Measurements from ENCODE around the gene HOXA10. TPM values are rescaled to one million over a fixed set of nuclear protein-coding genes. Genes with fewer than 3 reads are reported as not detected.

The HOXA10 gene
- total RNA-seq, 6 experiments from 2014 or later = 38.9 to 43.5 (median 41.1) TPM

DNA sequence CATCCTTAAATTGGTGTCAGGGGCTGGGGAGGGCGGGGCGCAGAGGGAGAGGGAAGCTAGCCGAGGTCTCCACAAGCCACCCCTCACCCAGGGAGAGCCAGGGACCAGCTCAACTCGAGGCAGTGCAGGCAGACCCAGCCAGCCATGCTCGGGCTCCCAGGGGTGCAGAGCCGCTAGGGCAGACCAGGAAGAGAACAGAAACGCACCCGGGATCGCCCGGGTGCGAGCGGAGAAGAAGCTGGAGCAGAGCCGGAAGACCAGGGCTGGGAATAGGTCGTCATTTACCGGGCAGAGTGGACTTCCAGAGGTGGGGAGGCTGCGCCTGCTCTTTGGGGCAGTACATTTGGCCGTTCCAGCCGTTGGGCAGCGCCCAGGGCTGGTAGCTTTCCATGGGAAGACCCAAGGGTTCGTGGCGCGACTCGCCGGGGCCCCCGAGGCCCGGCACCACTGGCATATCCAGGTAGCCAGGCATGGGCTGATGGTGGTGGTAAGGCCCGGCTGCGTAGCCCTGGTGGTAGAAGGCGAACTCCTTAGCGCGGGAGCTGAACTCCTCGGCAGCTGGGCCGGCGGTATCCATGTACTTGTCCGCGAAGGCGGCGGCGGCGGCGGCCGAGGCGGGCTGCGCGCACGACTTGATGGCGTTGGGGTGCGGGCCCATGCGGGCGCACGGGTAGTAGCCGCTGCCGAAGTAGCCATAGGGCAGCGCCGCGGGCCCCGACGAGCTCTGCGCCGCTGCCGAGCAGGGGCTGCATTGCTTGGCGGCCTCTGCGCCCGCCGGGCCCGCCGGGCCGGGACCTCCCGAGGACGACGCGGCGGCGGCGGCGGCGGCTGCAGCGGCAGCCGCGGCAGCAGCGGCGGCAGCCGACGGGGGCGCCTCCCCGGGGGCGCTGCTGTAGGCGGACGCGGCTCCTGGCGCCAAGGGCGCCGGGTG is 25.0 kb upstream of the HOXA10 start:
- Mint-ChIP-seq H3K27ac (peak overlapping the region; percentile 84), H3K4me3 (peak overlapping the region; percentile 93), H3K36me3 (ENCODE audit: low read depth) (peaks cover 33% of the 10 kb centered on the region), H3K4me1 (ENCODE audit: low read depth) (peaks cover 40% of the 10 kb centered on the region), H3K27me3 (ENCODE audit: insufficient read depth) (peaks cover 1% of the 10 kb centered on the region), H3K9me3 (no peaks in the 10 kb centered on the region)
- no peak for DNase-seq
- TF ChIP-seq, protein P1, sequence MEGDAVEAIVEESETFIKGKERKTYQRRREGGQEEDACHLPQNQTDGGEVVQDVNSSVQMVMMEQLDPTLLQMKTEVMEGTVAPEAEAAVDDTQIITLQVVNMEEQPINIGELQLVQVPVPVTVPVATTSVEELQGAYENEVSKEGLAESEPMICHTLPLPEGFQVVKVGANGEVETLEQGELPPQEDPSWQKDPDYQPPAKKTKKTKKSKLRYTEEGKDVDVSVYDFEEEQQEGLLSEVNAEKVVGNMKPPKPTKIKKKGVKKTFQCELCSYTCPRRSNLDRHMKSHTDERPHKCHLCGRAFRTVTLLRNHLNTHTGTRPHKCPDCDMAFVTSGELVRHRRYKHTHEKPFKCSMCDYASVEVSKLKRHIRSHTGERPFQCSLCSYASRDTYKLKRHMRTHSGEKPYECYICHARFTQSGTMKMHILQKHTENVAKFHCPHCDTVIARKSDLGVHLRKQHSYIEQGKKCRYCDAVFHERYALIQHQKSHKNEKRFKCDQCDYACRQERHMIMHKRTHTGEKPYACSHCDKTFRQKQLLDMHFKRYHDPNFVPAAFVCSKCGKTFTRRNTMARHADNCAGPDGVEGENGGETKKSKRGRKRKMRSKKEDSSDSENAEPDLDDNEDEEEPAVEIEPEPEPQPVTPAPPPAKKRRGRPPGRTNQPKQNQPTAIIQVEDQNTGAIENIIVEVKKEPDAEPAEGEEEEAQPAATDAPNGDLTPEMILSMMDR (IDR thresholded peaks at IDR 0.05) = no peak

DNA sequence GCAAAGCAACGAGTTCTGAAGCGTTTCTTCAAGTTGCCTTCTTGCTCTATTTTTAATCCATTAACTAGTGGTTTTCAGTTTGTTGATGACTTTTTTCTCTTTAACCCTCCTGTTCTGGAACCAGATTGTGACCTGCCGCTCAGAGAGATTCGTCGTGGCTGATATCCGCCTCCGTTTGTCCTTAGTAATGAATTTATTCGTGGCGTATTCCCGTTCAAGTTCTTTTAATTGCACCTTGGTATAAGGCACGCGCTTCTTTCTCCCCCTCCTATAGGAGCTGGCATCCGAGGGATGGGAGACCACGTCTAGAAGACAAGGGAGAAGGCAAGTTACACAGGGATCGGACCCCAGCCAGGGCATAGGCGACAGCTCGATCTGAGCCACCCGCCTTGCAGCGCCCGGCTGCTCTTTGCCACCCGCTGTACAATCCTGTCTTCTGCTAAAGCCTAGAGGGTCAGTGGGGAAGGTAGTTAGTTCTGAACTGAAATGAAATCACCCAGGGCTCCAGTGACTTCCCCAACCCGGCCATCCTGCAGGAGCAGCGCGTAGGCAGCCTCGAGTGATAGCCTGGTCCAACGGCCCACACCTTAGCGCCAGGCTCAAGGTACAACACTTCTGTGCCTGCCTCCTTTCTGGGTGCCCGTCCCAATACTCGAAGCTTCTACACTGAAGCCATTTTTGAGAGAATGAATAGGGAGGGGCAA is 24.2 kb upstream of the HOXA10 start:
- TF ChIP-seq, protein P1 (IDR thresholded peaks at IDR 0.05) = no peak
- Mint-ChIP-seq H3K4me1 (ENCODE audit: low read depth) (peaks cover 49% of the 10 kb centered on the region), H3K36me3 (ENCODE audit: low read depth) (peaks cover 41% of the 10 kb centered on the region), H3K9me3 (no peaks in the 10 kb centered on the region), H3K4me3 (peak overlapping the region; percentile 93), H3K27me3 (ENCODE audit: insufficient read depth) (peaks cover 1% of the 10 kb centered on the region; the same call in 1 of the 2 replicates), H3K27ac (peak overlapping the region; percentile 84)
- no peak for DNase-seq

DNA sequence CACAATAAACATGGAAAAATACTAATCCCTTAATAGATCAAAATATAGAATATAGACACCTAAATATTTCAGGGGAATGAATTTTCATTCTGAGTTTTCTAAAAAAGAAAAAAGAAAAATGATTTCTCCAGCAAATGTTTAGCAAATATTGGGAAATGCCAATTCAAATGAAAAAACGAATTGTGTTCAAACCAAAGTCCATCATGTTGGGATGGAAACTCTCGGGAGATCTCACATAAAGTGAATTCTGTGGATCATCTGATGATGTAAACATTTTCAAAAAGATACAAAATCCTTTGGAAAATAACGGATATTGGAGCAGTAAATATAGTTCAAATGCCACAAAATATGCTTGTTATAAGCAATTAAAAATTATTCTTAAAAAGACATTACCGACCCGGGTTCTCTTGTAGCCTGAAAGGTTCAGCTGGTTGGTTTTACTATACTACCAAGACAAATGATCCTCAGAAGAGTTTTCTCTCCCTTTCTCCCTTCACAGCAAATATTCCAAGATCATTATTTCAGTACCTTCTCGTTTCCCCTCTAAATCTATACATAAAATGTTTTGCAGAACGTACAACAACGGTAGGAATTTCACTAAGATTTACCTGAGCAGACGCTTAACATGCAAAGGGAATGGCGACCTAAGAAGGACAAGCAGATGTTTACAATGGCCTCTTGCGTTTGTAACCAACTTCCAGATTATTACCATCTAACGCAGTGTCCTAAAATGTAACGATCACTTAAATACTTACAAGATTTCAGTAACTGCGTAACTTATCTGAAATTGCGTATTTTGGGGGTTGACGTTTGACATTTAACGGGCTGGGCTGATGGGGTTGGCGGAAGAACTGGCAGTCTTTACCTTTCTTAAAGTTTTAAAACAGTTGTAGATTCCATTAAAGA is 23.3 kb upstream of the HOXA10 start:
- H3K4me3 Mint-ChIP-seq = peak overlapping the region; percentile 93
- TF ChIP-seq, protein P1 (IDR thresholded peaks at IDR 0.05) = no peak
- H3K27ac Mint-ChIP-seq = peak overlapping the region; percentile 84
- peaks cover 1% of the 10 kb centered on the region; the same call in 1 of the 2 replicates for H3K27me3 Mint-ChIP-seq (ENCODE audit: insufficient read depth)
- H3K36me3 Mint-ChIP-seq (ENCODE audit: low read depth) = peaks cover 41% of the 10 kb centered on the region
- H3K9me3 Mint-ChIP-seq = no peaks in the 10 kb centered on the region
- DNase-seq = no peak
- H3K4me1 Mint-ChIP-seq (ENCODE audit: low read depth) = peaks cover 51% of the 10 kb centered on the region

DNA sequence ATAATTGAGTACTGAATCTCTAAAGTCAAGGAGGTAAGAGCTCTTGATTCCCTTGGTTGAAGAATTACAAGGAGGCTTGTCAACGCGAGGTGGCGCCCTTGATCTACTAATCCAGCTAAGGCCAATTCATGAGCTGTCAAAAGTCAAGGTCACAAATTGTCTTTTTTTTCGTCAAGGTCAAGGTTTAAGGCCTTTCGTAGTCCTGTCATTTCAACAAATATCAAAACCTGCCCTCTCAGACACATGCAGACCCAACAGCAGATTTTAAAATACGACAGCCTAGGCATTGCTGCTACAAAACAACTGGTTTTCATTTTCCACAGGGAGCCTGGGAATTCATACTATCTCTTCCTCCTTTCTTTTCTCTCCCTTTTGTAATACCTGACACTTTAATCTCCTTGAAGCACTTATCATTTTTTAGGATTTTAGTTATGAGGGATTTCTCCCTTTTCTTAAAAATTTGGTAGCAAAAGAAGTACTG is 22.2 kb upstream of the HOXA10 start:
- Mint-ChIP-seq H3K27me3 (ENCODE audit: insufficient read depth) (peaks cover 3% of the 10 kb centered on the region), H3K36me3 (ENCODE audit: low read depth) (peaks cover 51% of the 10 kb centered on the region), H3K4me1 (ENCODE audit: low read depth) (peaks cover 51% of the 10 kb centered on the region), H3K27ac (peak overlapping the region; percentile 66), H3K9me3 (no peaks in the 10 kb centered on the region), H3K4me3 (peak overlapping the region; percentile 93)
- peak; percentile 76 for DNase-seq
- TF ChIP-seq, protein P1 (IDR thresholded peaks at IDR 0.05) = peak; percentile 92

All from HFFc6 (cell line).